Caco-2 (cell line): ENCODE results near the gene FNIP1. TPM values are rescaled to one million over a fixed set of nuclear protein-coding genes. Genes with fewer than 3 reads are reported as not detected.
A peak's percentile ranks its signal among the peaks of the same experiment; 100 is the strongest.
"Not testable (repeated sequence)": the region's sequence is repeated elsewhere in the genome, so short reads cannot be mapped to it uniquely, and the experiment has no call there.

ENCODE experiments used
- BruUV-seq: library from RNA; stranded (reverse); fragments of 400-500 nt; replicated peaks from 2 replicates; lab custom pipeline; 2021; lab: Mats Ljungman, UMichigan
- CTCF ChIA-PET: fragments of 300-600 bp; sonication (Branson Sonifier 250); formaldehyde crosslinking; loops from one replicate; lab custom pipeline; 2022; ENCODE audit warnings: antibody characterized with exemption; lab: Charles Lee
- POLR2A ChIA-PET: fragments of 300-600 bp; sonication (Branson Sonifier 250); formaldehyde crosslinking; loops from one replicate; lab custom pipeline; 2022; ENCODE audit warnings: antibody characterized with exemption; lab: Charles Lee
- DNase-seq, 2 experiments: peaks; one replicate each; pipeline versions ENCODE4 v3.0.0 to v3.0.0-alpha.2; 2020 to 2022
- H3K27me3 ChIP-seq: replicated peaks from 2 replicates; pipeline ENCODE4 v1.6.0; 2011; ENCODE audit warnings: low read length; ENCODE audit not compliant: control insufficient read depth, insufficient read depth
- H3K36me3 ChIP-seq: 2 replicates; pipeline ENCODE4 v1.5.1; 2011; ENCODE audit warnings: low read length; ENCODE audit not compliant: control insufficient read depth, insufficient read depth
- H3K4me1 ChIP-seq: fragments of 250-450 bp; sonication (Bioruptor Pico); 2 replicates; pipeline ENCODE4 v1.5.1; 2020; ENCODE audit warnings: mild to moderate bottlenecking
- H3K4me3 ChIP-seq: 2 replicates; pipeline ENCODE4 v1.5.1; 2011; ENCODE audit warnings: low read depth, mild to moderate bottlenecking, control low read depth, low read length
- H3K9me3 ChIP-seq: fragments of 250-450 bp; sonication (Bioruptor Pico); 2 replicates; pipeline ENCODE4 v1.5.1; 2020; ENCODE audit warnings: mild to moderate bottlenecking, moderate library complexity
- H3K27ac Mint-ChIP-seq: one replicate; pipeline ENCODE4 v1.8.0; 2022; ENCODE audit warnings: mixed read lengths; ENCODE audit not compliant: unreplicated experiment
- H3K27me3 Mint-ChIP-seq: one replicate; pipeline ENCODE4 v1.8.0; 2022; ENCODE audit warnings: mixed read lengths; ENCODE audit not compliant: insufficient read depth, unreplicated experiment
- H3K36me3 Mint-ChIP-seq: one replicate; pipeline ENCODE4 v1.8.0; 2022; ENCODE audit warnings: mild to moderate bottlenecking, mixed read lengths; ENCODE audit not compliant: insufficient read depth, unreplicated experiment
- H3K4me1 Mint-ChIP-seq: one replicate; pipeline ENCODE4 v1.8.0; 2022; ENCODE audit warnings: low read depth, mixed read lengths; ENCODE audit not compliant: unreplicated experiment
- H3K4me3 Mint-ChIP-seq: one replicate; pipeline ENCODE4 v1.8.0; 2022; ENCODE audit warnings: mild to moderate bottlenecking, moderate library complexity, mixed read lengths; ENCODE audit not compliant: unreplicated experiment
- H3K9me3 Mint-ChIP-seq: one replicate; pipeline ENCODE4 v1.8.0; 2022; ENCODE audit warnings: mixed read lengths; ENCODE audit not compliant: unreplicated experiment
- intact Hi-C: fragments of 100-400 bp; cut with micrococcal nuclease; formaldehyde crosslinking; loops from one replicate; pipeline ENCODE4 v1.10.0; 2022; ENCODE audit not compliant: unreplicated experiment
- total RNA-seq: library from RNA; stranded (reverse); gene quantifications from 2 replicates; pipeline ENCODE4 v1.2.3, GENCODE V29; 2022
- TF ChIP-seq, protein P1 (sequence below), 2 experiments: fragments of 200-600 bp in 1 of 2; IDR thresholded peaks; 1 replicate in 1 of 2; 2 replicates in 1 of 2; pipeline versions ENCODE4 v1.5.1 to v1.8.0; 2011 to 2022; ENCODE audit warnings: antibody characterized with exemption in 1 of 2, control low read depth in 1 of 2, inconsistent platforms in 1 of 2, low read depth in 1 of 2, low read length in 1 of 2, mild to moderate bottlenecking in 1 of 2, moderate library complexity in 1 of 2; ENCODE audit not compliant: insufficient read depth in 1 of 2, severe bottlenecking in 1 of 2, unreplicated experiment in 1 of 2

FNIP1 gene
- total RNA-seq, 1 experiment from 2014 or later = 45.0 TPM

DNA sequence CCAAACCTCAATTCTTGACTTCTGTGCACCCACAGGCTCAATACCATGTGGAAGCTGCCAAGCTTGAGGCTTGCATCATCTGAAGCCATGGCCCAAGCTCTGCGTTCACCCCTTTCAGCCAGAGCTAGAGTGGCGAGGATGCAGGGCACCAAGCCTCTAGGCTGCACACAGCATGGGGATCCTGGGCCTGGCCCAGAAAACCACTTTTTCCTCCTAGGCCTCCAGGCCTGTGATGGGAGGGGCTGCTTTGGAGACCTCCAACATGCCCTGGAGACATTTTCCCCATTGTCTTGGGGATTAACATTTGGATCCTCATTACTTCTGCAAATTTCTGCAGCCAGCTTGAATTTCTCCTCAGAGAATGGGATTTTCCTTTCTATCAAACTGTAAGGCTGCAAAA lies 35.9 kb upstream of the FNIP1 start:
- H3K4me3 Mint-ChIP-seq, DNase-seq, H3K27ac Mint-ChIP-seq, H3K9me3 ChIP-seq, POLR2A ChIA-PET, H3K36me3 Mint-ChIP-seq, H3K27me3 ChIP-seq, H3K4me1 ChIP-seq, H3K27me3 Mint-ChIP-seq, CTCF ChIA-PET, intact Hi-C loops, H3K36me3 ChIP-seq, H3K4me1 Mint-ChIP-seq, H3K4me3 ChIP-seq, BruUV-seq: not testable (repeated sequence)
- peaks cover 37% of the 10 kb centered on the region for H3K9me3 Mint-ChIP-seq

DNA sequence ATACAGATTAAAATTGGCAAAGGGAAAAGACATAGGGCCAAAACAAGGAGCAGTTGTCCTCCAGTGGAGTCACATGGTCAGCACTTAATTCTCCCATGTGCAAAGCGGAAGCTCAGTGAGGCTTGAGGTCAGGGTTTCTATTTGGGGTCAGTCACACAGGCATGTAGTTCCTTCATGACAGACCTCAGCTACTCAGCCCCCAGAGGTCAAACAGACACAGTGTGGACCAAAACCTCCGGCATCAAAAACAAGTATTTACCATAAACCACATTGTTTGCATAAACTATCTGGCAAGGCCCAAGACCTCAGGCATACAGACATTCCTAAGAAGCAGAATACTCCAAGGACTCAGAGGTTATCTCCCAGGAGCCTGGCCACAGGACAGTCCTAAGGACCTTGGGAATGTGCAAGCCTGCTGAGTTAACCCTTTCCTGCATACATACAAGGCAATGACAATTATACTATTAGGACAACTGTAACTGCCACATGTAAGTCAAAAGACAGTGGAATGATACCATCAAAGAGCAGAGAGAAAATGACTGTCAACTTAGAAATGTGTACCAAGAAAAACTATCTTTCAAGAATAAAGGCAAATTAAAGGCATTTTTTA lies 28.7 kb upstream of the FNIP1 start:
- ChIA-PET CTCF (no interaction called here), POLR2A (no interaction called here)
- intact Hi-C loops = loop anchor here (1.0 kb wide), 1 partner anchor 28 kb away; the partner anchor contains the start of gene FNIP1

DNA sequence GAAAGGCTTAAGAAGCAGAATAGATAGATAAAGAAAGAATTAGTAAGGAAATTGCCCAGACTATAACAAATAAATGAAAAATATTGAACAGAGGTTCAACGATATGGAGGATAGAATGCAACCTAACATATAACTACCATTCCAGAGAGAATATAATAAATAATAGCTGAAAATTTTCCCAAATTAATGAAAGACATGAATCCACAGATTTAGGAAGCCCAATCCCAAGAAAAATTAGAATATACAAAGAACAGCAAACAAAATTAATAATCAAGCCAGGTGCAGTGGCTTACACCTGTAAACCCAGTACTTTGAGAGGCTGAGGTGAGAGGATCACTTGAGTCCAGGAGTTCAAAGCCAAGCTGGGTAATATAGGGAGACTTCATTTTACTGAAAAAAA lies 27.8 kb upstream of the FNIP1 start:
- CTCF ChIA-PET = no interaction called here
- H3K27ac Mint-ChIP-seq = no peak overlapping the region

More for the DNA sequence above, 28.7 kb upstream of the FNIP1 start:
- peak; percentile 16 to 55 for DNase-seq
- H3K27me3 Mint-ChIP-seq = peaks cover 3% of the 10 kb centered on the region
- H3K9me3 Mint-ChIP-seq = peaks cover 13% of the 10 kb centered on the region
- H3K27ac Mint-ChIP-seq = no peak overlapping the region
- no peak overlapping the region for H3K4me3 Mint-ChIP-seq
- H3K4me1 Mint-ChIP-seq = no peaks in the 10 kb centered on the region
- H3K27me3 ChIP-seq = no peaks in the 10 kb centered on the region
- peaks cover 11% of the 10 kb centered on the region for H3K9me3 ChIP-seq
- H3K4me3 ChIP-seq = no peak overlapping the region
- BruUV-seq = no TSS peak
- H3K36me3 Mint-ChIP-seq = peaks cover 9% of the 10 kb centered on the region
- no peaks in the 10 kb centered on the region for H3K36me3 ChIP-seq
- TF ChIP-seq, protein P1, sequence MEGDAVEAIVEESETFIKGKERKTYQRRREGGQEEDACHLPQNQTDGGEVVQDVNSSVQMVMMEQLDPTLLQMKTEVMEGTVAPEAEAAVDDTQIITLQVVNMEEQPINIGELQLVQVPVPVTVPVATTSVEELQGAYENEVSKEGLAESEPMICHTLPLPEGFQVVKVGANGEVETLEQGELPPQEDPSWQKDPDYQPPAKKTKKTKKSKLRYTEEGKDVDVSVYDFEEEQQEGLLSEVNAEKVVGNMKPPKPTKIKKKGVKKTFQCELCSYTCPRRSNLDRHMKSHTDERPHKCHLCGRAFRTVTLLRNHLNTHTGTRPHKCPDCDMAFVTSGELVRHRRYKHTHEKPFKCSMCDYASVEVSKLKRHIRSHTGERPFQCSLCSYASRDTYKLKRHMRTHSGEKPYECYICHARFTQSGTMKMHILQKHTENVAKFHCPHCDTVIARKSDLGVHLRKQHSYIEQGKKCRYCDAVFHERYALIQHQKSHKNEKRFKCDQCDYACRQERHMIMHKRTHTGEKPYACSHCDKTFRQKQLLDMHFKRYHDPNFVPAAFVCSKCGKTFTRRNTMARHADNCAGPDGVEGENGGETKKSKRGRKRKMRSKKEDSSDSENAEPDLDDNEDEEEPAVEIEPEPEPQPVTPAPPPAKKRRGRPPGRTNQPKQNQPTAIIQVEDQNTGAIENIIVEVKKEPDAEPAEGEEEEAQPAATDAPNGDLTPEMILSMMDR (IDR thresholded peaks at IDR 0.05; ENCODE audit: insufficient read depth in 1 of 2, low read depth in 1 of 2, low read length in 1 of 2, severe bottlenecking in 1 of 2, unreplicated experiment in 1 of 2) = no peak
- peaks cover 9% of the 10 kb centered on the region for H3K4me1 ChIP-seq

More for the DNA sequence above, 27.8 kb upstream of the FNIP1 start:
- Histone ChIP-seq H3K4me1 (peaks cover 9% of the 10 kb centered on the region), H3K9me3 (peaks cover 11% of the 10 kb centered on the region), H3K36me3 (no peaks in the 10 kb centered on the region), H3K27me3 (no peaks in the 10 kb centered on the region), H3K4me3 (no peak overlapping the region)
- Mint-ChIP-seq H3K27me3 (peaks cover 3% of the 10 kb centered on the region), H3K4me1 (no peaks in the 10 kb centered on the region), H3K36me3 (peaks cover 9% of the 10 kb centered on the region), H3K9me3 (peaks cover 11% of the 10 kb centered on the region), H3K4me3 (no peak overlapping the region)
- no TSS peak for BruUV-seq
- DNase-seq = no peak
- TF ChIP-seq, protein P1 (IDR thresholded peaks at IDR 0.05; ENCODE audit: insufficient read depth in 1 of 2, low read depth in 1 of 2, low read length in 1 of 2, severe bottlenecking in 1 of 2, unreplicated experiment in 1 of 2) = no peak
- intact Hi-C loops = loop anchor here (1.0 kb wide), 1 partner anchor 27 kb away; the partner anchor contains the start of gene FNIP1
- POLR2A ChIA-PET = no interaction called here
